GM18858 (cell line): ENCODE measurements around the gene SCARF1.

Experiments
- ATAC-seq: cut with Tn5 transposase; IDR thresholded peaks from one replicate; pipeline ENCODE4 v1.9.1; 2021; ENCODE audit not compliant: unreplicated experiment

The SCARF1 gene

GRCh38 chr17:1604831-1605528 lies 40.6 kb downstream of the SCARF1 start:
- no peak for ATAC-seq

DNA sequence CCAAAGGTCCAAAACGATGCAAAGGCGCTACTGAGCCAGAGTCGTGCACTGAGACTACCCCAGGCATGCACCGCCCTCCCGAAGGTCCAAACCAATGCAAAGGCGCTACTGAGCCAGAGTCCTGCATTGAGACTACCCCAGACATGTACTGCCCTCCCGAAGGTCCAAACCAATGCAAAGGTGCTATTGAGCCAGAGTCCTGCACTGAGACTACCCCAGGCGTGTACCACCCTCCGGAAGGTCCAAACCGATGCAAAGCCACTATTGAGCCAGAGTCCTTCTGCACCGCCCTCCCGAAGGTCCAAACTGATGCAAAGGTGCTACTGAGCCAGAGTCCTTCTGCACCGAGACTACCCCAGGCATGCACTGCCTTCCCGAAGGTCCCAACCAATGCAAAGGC lies 44.0 kb downstream of the SCARF1 start:
- ATAC-seq: no peak

- no peak for ATAC-seq
Observed at GRCh38 chr17:1598399-1599095, 47.0 kb downstream of the SCARF1 start.

- no peak for ATAC-seq
Observed at GRCh38 chr17:1597861-1598342, 47.6 kb downstream of the SCARF1 start.

- ATAC-seq: no peak
Observed at GRCh38 chr17:1593630-1593931, 52.0 kb downstream of the SCARF1 start.

- ATAC-seq: peak; percentile 41
Observed at GRCh38 chr17:1592751-1593629, 52.5 kb downstream of the SCARF1 start.

DNA sequence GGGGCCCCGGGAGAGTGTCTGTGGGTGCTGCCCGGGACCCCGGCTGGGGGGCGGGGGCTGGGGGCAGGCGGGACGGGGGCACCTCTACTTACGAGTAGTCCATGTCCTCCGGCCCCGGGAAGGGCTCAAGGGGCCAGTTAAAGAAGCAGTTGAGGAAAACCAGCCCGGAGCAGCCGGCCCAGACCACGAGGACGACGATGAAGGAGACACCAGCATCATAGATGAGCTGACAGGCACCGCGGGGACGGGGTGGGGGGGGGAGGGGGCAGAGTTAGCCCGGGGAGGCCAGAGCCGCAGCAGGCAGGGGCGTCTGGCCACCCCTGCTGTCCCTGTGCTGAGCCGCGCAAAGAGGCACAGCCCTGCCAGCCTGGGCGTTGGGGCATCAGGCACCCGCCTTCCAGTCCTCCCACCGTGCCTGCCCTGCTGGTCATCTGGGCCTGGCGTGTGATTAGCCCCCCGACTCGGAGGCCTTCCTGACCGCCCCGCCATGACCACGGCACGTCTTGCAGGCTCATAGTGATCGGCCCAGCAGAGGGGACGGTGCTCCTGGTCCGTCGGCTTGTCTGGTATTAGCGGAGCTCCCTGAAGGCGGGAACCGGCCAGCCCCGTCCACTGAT lies 54.0 kb downstream of the SCARF1 start:
- no peak for ATAC-seq

DNA sequence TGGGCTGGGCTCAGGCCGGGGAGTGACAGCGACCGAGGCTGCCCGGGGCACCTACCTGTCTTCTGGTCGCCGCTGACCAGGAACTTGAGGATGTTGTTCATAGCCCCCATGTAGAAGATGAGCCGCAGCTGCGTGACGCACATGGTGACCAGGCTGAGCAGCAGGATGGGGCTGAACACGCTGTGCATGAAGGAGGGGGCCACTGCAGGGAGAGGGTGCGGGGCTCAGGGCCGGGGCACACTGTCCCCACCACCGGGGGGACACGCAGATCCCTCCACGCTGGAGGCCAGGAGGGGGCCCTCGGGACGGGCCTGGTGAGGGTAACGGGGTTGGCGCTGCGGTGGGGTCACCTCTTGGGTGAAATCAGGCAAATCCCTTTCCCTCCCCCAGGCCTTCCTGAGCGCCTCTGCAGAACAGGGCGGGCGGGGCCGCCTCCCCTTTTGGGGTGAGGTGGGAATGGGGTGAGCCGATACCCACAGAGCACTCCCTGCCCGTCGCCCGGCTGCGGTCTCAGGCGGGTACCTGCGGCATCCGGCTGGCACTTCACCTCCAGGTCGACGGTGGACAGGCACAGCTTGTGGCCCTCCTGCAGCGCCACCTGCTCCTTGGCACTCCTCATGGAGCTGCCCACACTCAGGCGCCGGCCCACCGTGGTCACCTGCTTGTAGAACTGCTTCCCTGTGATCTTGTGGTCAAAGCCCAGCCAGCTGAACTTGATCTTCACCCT lies 54.6 kb downstream of the SCARF1 start:
- ATAC-seq: no peak

- ATAC-seq: no peak
Observed at GRCh38 chr17:1590029-1590746, 55.3 kb downstream of the SCARF1 start.

GRCh38 chr17:1588821-1589585 lies 56.5 kb downstream of the SCARF1 start:
- ATAC-seq: no peak

- ATAC-seq: no peak
Observed at GRCh38 chr17:1584167-1584566, 61.4 kb downstream of the SCARF1 start.
